RPMI8226 (cell line): ENCODE results near the gene EFCAB6.

Experiments used
- DNase-seq: peaks from one replicate; pipeline ENCODE4 v3.0.0-alpha.2; 2015

The EFCAB6 gene

DNA sequence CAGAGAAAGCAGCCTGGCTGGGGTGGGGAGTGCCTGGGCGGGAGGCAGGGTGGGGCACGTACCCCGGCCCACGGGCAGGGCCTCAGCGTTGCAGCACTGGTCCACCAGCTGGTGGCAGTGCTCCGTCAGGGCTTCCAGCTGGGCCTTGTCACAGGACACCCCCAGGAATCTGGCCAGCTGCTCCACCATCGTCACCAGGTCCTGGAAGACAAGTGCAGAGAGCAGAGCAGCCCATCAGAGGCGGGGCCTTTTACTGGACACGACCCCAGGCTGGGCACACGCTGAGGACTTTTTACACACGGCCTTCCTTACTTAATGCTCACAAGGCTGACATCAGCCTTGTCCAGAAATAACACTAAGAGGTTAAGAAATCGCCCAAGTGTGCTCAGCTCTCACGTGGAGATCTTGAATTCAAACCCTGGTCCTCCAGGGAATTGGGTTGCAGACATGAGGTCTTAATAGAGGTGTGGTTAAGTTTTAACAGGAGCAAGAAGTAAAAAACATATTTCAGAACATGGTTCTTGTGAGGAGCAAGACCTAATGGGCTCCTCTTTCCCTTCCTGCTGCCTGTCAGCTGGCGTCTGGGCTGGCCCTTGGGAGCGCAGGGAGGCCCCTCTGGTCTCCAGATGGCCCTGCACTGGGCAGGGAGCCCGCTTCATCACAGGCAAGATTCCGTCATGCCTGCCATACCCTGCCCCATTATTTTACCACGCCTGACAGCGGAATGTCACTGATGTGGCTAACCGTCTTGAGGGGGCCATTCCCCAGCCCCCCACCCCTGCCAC lies 17.1 kb upstream of the EFCAB6 start:
- no peak for DNase-seq

DNA sequence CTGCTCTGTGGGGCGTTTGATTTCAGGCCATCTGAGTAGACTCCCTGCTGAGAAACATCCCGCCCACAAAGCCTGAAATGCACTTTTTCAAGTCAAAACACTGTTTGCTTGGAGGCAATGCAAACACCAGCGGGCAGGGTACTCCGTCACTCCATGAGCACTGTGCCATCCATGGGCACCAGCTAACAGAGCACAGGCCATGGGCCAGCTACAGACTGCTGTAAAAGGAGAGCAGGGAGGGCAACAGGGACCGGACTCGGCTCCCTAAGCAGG lies 16.6 kb upstream of the EFCAB6 start:
- DNase-seq, result no peak

GRCh38 chr22:43827926-43828724 lies 16.0 kb upstream of the EFCAB6 start:
- no peak for DNase-seq

DNA sequence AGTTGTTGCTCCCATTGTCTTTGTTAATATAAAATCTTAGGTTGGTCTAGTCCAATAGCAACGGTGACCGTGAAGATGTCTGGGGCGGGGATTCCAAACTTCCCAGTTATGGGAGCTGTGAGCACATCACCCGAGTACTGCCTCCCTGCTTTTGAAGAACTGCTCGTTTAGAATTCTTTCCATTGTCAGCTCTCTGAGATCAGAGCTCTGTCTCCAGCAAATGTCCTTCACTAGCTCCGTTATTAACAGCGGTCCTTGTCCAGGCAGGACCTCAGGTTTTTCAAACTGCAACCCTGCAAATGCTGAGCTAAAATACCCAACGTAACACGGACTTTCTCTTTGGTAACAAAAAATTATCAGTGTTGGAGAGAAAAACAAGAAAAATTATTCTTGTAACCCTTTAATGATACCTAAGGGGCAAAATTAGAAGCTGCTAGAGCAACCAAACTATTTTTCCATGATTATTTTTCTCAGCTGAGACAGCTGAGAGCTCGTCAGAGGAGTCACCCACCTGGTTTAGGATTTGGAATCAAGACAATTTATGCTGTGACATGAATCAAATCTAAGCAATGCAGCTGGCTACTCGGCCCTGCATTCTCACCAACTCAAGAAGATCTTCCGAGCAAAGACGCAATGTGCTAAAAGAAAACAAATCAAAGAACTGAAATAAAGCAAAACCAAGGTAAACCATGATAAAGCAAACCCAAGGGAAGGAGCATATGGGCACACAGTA lies 15.1 kb upstream of the EFCAB6 start:
- no peak for DNase-seq

DNA sequence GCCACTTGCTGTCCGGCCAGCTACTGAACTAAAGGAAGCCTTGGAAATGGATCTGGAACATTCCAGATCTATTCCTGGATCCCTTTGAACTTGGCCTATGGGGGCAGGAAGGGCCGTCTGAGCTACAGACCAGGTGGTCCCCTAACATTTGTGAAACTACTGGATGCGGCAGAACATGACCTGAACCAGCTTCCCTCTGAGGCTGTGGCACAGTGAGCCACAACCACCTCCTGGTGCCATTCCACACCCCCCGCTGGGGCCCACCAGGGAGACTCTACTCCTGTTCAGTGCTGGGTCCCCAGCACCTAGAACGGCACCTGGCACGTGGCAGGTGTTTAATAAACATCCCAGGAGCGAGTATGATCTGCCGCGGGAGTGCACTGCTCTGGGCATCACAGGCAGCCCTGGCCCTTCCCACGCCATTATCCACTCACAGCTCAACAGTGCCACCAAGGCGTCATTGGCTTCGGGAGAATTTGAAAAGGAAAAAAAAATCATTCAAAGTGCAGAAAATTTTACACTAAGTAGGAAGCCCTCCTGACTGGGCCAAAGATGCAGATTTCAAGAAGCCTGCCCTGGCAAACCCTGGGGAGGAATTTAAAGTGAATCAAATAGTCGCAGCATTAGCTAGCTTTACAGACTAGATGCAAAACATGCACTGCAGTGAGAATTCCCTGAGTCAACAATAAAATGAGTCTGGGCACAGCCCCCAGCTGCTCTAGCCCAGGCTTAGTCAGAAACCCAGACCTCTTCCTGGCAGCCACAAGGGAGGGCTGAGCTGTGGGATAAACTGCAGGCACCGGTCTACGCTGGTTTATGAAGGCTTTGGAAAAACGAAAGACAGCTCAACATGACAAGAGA lies 14.3 kb upstream of the EFCAB6 start:
- peak; percentile 57 for DNase-seq

DNA sequence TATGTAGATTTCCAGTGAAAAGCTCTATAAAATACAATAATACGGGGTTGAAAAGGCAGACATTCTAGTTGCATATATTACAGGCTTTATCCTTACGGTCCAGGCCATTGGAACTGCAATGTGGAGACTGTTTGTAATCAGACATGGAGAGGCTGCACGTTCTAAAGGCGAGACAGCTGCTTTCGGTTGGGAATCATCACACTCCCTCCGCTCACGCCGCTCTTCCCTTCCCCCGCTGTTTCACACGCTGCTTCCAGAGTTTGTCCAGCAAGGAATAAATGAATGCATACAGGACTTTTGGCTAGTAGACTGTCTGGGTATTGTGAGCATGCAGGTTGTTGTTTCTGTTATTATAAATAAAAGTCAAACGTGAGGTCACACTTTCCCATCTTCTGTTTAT lies 13.5 kb upstream of the EFCAB6 start:
- DNase-seq, result no peak

DNA sequence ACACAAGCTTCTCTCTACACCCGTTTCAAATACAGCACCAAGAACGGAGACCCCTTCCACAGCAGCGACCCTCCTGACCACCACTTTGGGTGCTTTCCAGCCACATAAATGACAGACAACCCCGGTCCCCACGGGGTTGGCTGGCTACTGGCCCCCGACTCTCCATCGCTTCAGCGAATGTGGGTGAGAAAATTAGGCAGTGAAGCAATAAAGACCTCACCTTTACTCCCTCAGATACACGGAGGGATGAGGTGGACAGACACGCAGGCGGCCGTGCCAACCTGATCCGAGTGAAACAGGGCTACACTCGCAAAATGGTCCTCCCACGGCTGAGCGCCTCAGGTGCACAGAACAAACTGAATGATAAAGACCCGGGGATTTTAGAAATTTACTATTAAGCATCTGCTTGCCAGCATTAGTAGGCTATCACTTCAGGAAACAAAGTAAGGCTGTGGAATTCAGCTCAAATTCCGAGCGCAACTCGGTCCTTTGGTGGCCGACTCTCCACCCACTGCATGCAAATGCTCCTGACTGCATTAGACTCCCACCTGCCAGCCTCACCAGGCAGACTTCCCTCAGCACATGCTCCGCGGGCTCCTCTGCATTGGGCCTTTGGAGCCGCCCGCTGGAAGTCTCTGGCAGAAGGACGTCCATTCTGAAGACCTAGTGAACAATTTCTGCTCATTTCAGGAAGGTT lies 12.8 kb upstream of the EFCAB6 start:
- DNase-seq, result no peak

GRCh38 chr22:43823911-43824665 lies 12.0 kb upstream of the EFCAB6 start:
- no peak for DNase-seq

GRCh38 chr22:43823353-43823908 lies 11.3 kb upstream of the EFCAB6 start:
- no peak for DNase-seq

DNA sequence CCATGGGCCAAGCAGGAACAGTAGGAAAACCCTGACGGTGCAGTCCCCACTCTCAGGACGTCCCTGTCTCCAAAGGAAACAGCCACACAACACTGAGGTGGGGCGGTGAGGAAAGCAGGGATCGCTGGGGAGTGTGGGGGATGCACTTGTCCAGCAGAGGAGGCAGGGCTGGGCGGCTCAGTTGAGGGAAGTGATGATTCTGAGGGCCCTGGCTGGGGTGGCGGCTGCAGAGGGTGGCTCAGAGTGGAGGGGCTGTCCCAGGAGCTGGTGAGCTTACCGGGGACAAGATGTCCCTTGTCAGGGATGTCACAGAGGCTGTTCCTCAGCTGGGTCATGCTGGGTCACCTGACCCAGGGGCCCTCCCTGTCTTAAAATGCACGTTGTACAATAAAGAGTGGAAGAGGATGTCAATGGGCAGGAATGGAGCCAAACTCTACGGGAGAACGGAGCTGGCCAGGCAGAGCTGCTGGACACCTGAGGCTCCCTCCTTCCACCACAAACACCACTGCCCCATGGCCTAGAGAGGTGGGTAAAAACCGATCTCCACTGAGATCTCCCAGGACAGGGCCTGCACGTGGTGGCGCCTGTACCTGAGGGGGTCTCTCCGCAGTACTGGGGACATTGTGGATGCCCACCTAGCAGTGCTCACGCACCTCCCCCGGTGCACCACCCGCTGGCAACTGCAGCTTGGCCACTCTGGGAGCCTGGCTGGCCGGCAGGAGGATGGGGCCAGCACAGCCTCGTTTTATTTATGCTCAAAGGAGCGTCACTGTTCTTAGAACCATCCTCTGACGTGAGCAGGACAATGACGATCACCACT lies 9.7 kb upstream of the EFCAB6 start:
- DNase-seq, result no peak

GRCh38 chr22:43820651-43821305 lies 8.7 kb upstream of the EFCAB6 start:
- no peak for DNase-seq

GRCh38 chr22:43819931-43820640 lies 8.0 kb upstream of the EFCAB6 start:
- DNase-seq, result no peak

- no peak for DNase-seq
Observed at GRCh38 chr22:43819421-43819921, 7.4 kb upstream of the EFCAB6 start.

DNA sequence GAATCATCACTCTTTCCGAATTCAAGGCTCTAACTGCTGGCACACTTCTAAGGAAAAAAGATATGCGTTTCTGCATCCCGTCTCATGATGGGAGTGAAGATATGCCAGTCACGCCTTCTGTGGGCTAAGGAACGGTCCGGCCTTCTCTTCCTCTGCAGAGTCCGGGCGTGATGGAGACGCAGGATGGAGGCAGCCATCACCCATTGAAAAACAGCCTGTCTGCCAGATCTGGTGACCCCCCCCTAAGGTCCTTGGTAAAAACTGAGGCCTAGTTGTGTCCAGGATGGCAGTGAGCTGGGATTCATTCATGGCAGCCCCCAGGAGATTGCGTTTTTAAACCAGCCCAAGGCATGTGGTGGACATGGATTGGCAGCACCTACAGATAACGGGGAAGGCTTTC lies 6.9 kb upstream of the EFCAB6 start:
- no peak for DNase-seq

DNA sequence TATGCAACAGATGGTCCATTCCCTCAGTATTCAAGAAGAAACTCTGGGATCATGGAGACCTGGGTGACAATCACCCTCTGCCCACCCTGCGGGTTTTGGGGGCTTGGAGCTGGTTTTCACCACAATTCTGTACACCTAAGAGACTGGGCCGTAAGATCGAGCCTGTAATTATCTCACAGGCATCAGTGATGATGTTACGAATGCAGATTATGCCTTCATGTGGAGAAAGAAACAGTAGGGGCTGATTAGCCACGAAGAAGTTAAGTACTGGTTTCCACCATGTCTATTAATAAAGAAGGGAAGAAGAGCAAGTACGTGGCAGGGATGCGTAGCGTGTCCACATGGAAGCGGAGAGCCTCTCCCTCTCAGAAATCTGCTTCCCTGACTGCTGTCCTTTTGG lies 5.3 kb upstream of the EFCAB6 start:
- no peak for DNase-seq

GRCh38 chr22:43814264-43814663 lies 2.2 kb upstream of the EFCAB6 start:
- DNase-seq, result no peak

DNA sequence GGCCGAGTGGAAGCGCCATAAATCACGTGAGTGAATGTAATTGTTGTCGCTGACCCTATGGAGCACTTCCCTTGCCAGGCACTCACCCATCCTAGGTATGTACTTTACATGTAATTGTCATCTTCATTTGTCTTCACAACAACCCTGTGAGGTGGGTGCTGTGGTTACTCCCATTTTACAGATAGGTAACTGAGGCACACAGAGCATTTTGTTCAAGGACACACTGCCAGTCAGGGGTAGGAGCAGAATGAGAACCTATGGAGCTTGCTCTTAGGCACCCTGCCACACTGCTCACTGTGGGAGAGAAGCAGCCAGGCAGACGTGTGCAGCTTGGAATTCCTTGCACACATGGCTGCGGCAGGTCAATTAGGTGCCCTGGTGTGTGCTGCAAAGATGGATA lies 785 bp upstream of the EFCAB6 start:
- DNase-seq, result no peak

GRCh38 chr22:43811777-43812148 lies 342 bp downstream of the EFCAB6 start:
- DNase-seq, result no peak
